Stimulated activated CD8-positive, alpha-beta memory T cell treated with anti-CD3 and anti-CD28 coated beads, Interleukin-4, amount 100 ng/mL, for 1 hour (primary cell): Measurements from ENCODE around the gene ADPRHL1.

ENCODE experiments used
- DNase-seq, 2 donors: peaks; one replicate each; pipeline ENCODE4 v3.0.0-alpha.2; 2020; ENCODE audit warnings: low read depth in 2 of 2, low spot score in 1 of 2

ADPRHL1 gene

GRCh38 chr13:113433391-113433916, 19.8 kb downstream of the ADPRHL1 start:
- DNase-seq, result no peak

GRCh38 chr13:113432506-113433270, 20.6 kb downstream of the ADPRHL1 start:
- DNase-seq, result no peak

- no peak for DNase-seq
Measured at GRCh38 chr13:113431171-113431570, 22.1 kb downstream of the ADPRHL1 start.

- DNase-seq, result no peak
Measured at GRCh38 chr13:113430378-113431110, 22.7 kb downstream of the ADPRHL1 start.

- no peak for DNase-seq
Measured at GRCh38 chr13:113429608-113429985, 23.7 kb downstream of the ADPRHL1 start.

- no peak for DNase-seq
Measured at GRCh38 chr13:113428871-113429607, 24.2 kb downstream of the ADPRHL1 start.

GRCh38 chr13:113428469-113428865, 24.8 kb downstream of the ADPRHL1 start:
- no peak for DNase-seq

- DNase-seq, result no peak
Measured at GRCh38 chr13:113427562-113428468, 25.5 kb downstream of the ADPRHL1 start.

- DNase-seq, result no peak
Measured at GRCh38 chr13:113426591-113426986, 26.7 kb downstream of the ADPRHL1 start.

- no peak for DNase-seq
Measured at GRCh38 chr13:113425941-113426590, 27.2 kb downstream of the ADPRHL1 start.

- no peak for DNase-seq
Measured at GRCh38 chr13:113423520-113424163, 29.6 kb downstream of the ADPRHL1 start.

- no peak for DNase-seq
Measured at GRCh38 chr13:113422807-113423519, 30.3 kb downstream of the ADPRHL1 start.

- DNase-seq, result no peak
Measured at GRCh38 chr13:113421673-113422270, 31.5 kb downstream of the ADPRHL1 start.

GRCh38 chr13:113420833-113421600, 32.3 kb downstream of the ADPRHL1 start:
- no peak for DNase-seq

- DNase-seq, result no peak
Measured at GRCh38 chr13:113420232-113420631, 33.1 kb downstream of the ADPRHL1 start.

- DNase-seq, result no peak
Measured at GRCh38 chr13:113419531-113420193, 33.6 kb downstream of the ADPRHL1 start.

GRCh38 chr13:113418722-113419049, 34.6 kb downstream of the ADPRHL1 start:
- no peak for DNase-seq
